Urinary bladder (tissue), 4 donors: ENCODE results near the gene IL4. TPM values are rescaled to one million over a fixed set of nuclear protein-coding genes. Genes with fewer than 3 reads are reported as not detected.
"Not testable (repeated sequence)": the region's sequence is repeated elsewhere in the genome, so short reads cannot be mapped to it uniquely, and the experiment has no call there.

Source experiments
- DNase-seq: peaks from one replicate; pipeline ENCODE4 v3.0.0-alpha.2; 2015; ENCODE audit errors: extremely low spot score
- H3K27ac ChIP-seq: one replicate; pipeline ENCODE4 v1.5.1; 2013; ENCODE audit warnings: low read depth, mild to moderate bottlenecking, moderate library complexity
- H3K36me3 ChIP-seq: one replicate; pipeline ENCODE4 v1.6.1; 2013; ENCODE audit warnings: mild to moderate bottlenecking, moderate library complexity; ENCODE audit not compliant: insufficient read depth
- H3K4me1 ChIP-seq: one replicate; pipeline ENCODE4 v1.6.1; 2013; ENCODE audit warnings: mild to moderate bottlenecking, moderate library complexity; ENCODE audit not compliant: insufficient read depth
- H3K4me3 ChIP-seq: one replicate; pipeline ENCODE4 v1.5.1; 2013; ENCODE audit warnings: low read depth, low read length
- WGBS: extraction: QIAGEN DNeasy Blood & Tissue Kit; methylation state at CpG from one replicate; pipeline ENCODE4 v1.1.7; 2013; 5-methylcytosine and 5-hydroxymethylcytosine counted together
- polyA plus RNA-seq: library from polyadenylated mRNA; stranded (reverse); fragments of 200-250 nt; gene quantifications from one replicate; pipeline ENCODE4 v1.2.3, GENCODE V29; 2013
- total RNA-seq: library from RNA; depleted of rRNA; stranded (reverse); fragments of >200 nt; gene quantifications from one replicate; pipeline ENCODE4 v1.2.3, GENCODE V29; 2014
- donor health status: healthy with polysubstance abuse.
- donor health status: healthy.

The IL4 gene
- total RNA-seq (not detected), polyA plus RNA-seq (not detected)

- 83% methylated on average over 14 of the region's 14 CpGs for whole genome bisulfite sequencing
- Histone ChIP-seq H3K36me3 (no peaks in the 10 kb centered on the region), H3K4me3 (no peak within 1 kb of the TSS), H3K4me1 (peaks cover 3% of the 10 kb centered on the region), H3K27ac (no peak within 1 kb of the TSS)
- no peak for DNase-seq
These were observed at the start of gene IL4 for GRCh38 chr5:132673939-132674630. TSS of gene IL4 (plus strand) at chr5:132673989. CDS start at chr5:132674051, 62 bp downstream.

- H3K4me3 ChIP-seq: no peak overlapping the region
- H3K4me1 ChIP-seq: no peaks in the 10 kb centered on the region
- H3K27ac ChIP-seq: no peak overlapping the region
- 94% methylated on average over 2 of the region's 2 CpGs for whole genome bisulfite sequencing
- peaks cover 2% of the 10 kb centered on the region for H3K36me3 ChIP-seq
- DNase-seq: no peak
These were observed 46.3 kb upstream of the IL4 start for GRCh38 chr5:132627470-132627869.

GRCh38 chr5:132628814-132629213 is 45.0 kb upstream of the IL4 start:
- 97% methylated on average over 2 of the region's 2 CpGs for WGBS
- Histone ChIP-seq H3K27ac (no peak overlapping the region), H3K36me3 (peaks cover 2% of the 10 kb centered on the region), H3K4me3 (no peak overlapping the region), H3K4me1 (no peaks in the 10 kb centered on the region)
- DNase-seq: no peak

- Histone ChIP-seq H3K36me3 (peaks cover 2% of the 10 kb centered on the region), H3K4me3 (no peak overlapping the region), H3K4me1 (no peaks in the 10 kb centered on the region), H3K27ac (no peak overlapping the region)
- no peak for DNase-seq
- 90% methylated on average over 5 of the region's 5 CpGs for WGBS
These were observed 44.4 kb upstream of the IL4 start for GRCh38 chr5:132629230-132629944.

GRCh38 chr5:132633587-132633986 is 40.2 kb upstream of the IL4 start:
- WGBS: 93% methylated on average over 4 of the region's 4 CpGs
- not testable (repeated sequence) for H3K4me3 ChIP-seq

GRCh38 chr5:132635873-132636272 is 37.9 kb upstream of the IL4 start:
- peaks cover 4% of the 10 kb centered on the region for H3K36me3 ChIP-seq
- DNase-seq: no peak
- H3K4me3 ChIP-seq: no peak overlapping the region
- H3K4me1 ChIP-seq: no peaks in the 10 kb centered on the region
- 83% methylated on average over 4 of the region's 4 CpGs for WGBS
- no peak overlapping the region for H3K27ac ChIP-seq

More at GRCh38 chr5:132633587-132633986, 40.2 kb upstream of the IL4 start:
- not testable (repeated sequence) for H3K36me3 ChIP-seq, H3K27ac ChIP-seq, DNase-seq, H3K4me1 ChIP-seq

GRCh38 chr5:132637241-132637640 is 36.5 kb upstream of the IL4 start:
- Histone ChIP-seq H3K27ac (no peak overlapping the region), H3K4me1 (no peaks in the 10 kb centered on the region), H3K4me3 (no peak overlapping the region), H3K36me3 (peaks cover 4% of the 10 kb centered on the region)
- WGBS: 93% methylated on average over 4 of the region's 4 CpGs
- DNase-seq: no peak

GRCh38 chr5:132639706-132640130 is 34.1 kb upstream of the IL4 start:
- H3K4me1 ChIP-seq: no peaks in the 10 kb centered on the region
- no peak overlapping the region for H3K27ac ChIP-seq
- DNase-seq: no peak
- H3K36me3 ChIP-seq: peaks cover 4% of the 10 kb centered on the region
- 90% methylated on average over 2 of the region's 2 CpGs for WGBS
- H3K4me3 ChIP-seq: no peak overlapping the region

GRCh38 chr5:132640613-132641012 is 33.2 kb upstream of the IL4 start:
- DNase-seq: no peak
- Histone ChIP-seq H3K4me1 (no peaks in the 10 kb centered on the region), H3K36me3 (peaks cover 4% of the 10 kb centered on the region), H3K4me3 (no peak overlapping the region), H3K27ac (no peak overlapping the region)
- WGBS: 92% methylated on average over 4 of the region's 4 CpGs

- H3K36me3 ChIP-seq: peaks cover 2% of the 10 kb centered on the region
- WGBS: 94% methylated on average over 3 of the region's 3 CpGs
- no peak for DNase-seq
- H3K4me1 ChIP-seq: no peaks in the 10 kb centered on the region
- H3K27ac ChIP-seq: no peak overlapping the region
- no peak overlapping the region for H3K4me3 ChIP-seq
These were observed 32.5 kb upstream of the IL4 start for GRCh38 chr5:132641241-132641723.

- Histone ChIP-seq H3K4me3 (no peak overlapping the region), H3K36me3 (peaks cover 2% of the 10 kb centered on the region), H3K27ac (no peak overlapping the region), H3K4me1 (no peaks in the 10 kb centered on the region)
- no peak for DNase-seq
- 94% methylated on average over 3 of the region's 3 CpGs for WGBS
These were observed 31.9 kb upstream of the IL4 start for GRCh38 chr5:132641841-132642240.

- no peak overlapping the region for H3K27ac ChIP-seq
- no peak for DNase-seq
- no peaks in the 10 kb centered on the region for H3K4me1 ChIP-seq
- H3K4me3 ChIP-seq: no peak overlapping the region
- no peaks in the 10 kb centered on the region for H3K36me3 ChIP-seq
These were observed 29.6 kb upstream of the IL4 start for GRCh38 chr5:132644177-132644576.

- no peak for DNase-seq
- 92% methylated on average over 11 of the region's 11 CpGs for WGBS
- Histone ChIP-seq H3K27ac (no peak overlapping the region), H3K4me3 (no peak overlapping the region), H3K4me1 (no peaks in the 10 kb centered on the region), H3K36me3 (no peaks in the 10 kb centered on the region)
These were observed 27.1 kb upstream of the IL4 start for GRCh38 chr5:132646583-132647266.

- WGBS: 92% methylated on average over 2 of the region's 2 CpGs
- H3K4me1 ChIP-seq: no peaks in the 10 kb centered on the region
- no peak overlapping the region for H3K27ac ChIP-seq
- H3K36me3 ChIP-seq: no peaks in the 10 kb centered on the region
- no peak for DNase-seq
- H3K4me3 ChIP-seq: no peak overlapping the region
These were observed 26.3 kb upstream of the IL4 start for GRCh38 chr5:132647473-132647872.
